ENCODE results near the gene MAP1S.

- no peak for TF ChIP-seq EZH2 (IDR thresholded peaks at IDR 0.05; ENCODE audit: low read length, missing control alignments)
- TF ChIP-seq, protein P1, sequence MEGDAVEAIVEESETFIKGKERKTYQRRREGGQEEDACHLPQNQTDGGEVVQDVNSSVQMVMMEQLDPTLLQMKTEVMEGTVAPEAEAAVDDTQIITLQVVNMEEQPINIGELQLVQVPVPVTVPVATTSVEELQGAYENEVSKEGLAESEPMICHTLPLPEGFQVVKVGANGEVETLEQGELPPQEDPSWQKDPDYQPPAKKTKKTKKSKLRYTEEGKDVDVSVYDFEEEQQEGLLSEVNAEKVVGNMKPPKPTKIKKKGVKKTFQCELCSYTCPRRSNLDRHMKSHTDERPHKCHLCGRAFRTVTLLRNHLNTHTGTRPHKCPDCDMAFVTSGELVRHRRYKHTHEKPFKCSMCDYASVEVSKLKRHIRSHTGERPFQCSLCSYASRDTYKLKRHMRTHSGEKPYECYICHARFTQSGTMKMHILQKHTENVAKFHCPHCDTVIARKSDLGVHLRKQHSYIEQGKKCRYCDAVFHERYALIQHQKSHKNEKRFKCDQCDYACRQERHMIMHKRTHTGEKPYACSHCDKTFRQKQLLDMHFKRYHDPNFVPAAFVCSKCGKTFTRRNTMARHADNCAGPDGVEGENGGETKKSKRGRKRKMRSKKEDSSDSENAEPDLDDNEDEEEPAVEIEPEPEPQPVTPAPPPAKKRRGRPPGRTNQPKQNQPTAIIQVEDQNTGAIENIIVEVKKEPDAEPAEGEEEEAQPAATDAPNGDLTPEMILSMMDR (conservative IDR thresholded peaks at IDR 0.05 in 1 of 2, IDR thresholded peaks at IDR 0.05 in 1 of 2; ENCODE audit: low read depth in 1 of 2, low read length in 2 of 2): no peak
These were observed at the start of gene MAP1S for GRCh38 chr19:17718947-17719711.

Data from fibroblast of lung (primary cell).